Measurements from ENCODE around the gene ZNF324.

DNA sequence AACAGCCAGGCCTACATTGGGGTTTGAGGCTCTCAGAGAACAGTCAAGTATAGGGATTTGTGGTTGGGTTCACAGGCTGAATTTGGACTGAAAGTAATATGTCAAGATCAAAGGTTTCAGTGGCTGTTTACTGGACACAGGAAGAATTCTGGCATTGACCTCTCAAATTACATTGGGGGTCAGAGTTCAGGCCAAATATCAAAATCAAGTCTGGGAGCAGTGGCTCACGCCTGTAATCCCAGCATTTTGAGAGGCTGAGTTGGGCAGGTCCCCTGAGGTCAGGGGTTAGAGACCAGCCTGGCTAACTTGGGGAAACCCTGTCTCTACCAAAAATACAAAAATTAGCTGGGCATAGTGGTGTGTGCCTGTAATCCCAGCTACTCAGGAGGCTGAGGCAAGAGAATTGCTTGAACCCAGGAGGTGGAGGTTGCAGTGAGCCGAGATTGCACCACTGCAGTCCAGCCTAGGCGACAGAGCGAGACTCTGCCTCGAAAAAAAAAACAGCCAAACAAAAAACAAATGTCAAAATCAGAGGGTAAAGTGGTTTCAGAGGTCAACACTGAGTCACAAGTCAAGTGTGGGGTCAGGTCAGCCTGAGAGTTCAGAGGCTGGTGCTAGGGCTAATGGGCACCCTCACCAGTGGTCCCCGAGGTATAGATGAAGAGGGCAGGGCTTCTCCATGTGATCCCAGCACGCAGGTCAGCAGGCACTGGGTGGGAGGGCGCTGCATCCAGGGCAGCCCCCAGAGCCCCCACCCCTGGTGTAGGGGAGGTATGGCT is 43.4 kb downstream of the ZNF324 start:
- TF ChIP-seq EZH2phosphoT487 (IDR thresholded peaks at IDR 0.05; ENCODE audit: low read depth), result no peak
- TF ChIP-seq, protein P1, sequence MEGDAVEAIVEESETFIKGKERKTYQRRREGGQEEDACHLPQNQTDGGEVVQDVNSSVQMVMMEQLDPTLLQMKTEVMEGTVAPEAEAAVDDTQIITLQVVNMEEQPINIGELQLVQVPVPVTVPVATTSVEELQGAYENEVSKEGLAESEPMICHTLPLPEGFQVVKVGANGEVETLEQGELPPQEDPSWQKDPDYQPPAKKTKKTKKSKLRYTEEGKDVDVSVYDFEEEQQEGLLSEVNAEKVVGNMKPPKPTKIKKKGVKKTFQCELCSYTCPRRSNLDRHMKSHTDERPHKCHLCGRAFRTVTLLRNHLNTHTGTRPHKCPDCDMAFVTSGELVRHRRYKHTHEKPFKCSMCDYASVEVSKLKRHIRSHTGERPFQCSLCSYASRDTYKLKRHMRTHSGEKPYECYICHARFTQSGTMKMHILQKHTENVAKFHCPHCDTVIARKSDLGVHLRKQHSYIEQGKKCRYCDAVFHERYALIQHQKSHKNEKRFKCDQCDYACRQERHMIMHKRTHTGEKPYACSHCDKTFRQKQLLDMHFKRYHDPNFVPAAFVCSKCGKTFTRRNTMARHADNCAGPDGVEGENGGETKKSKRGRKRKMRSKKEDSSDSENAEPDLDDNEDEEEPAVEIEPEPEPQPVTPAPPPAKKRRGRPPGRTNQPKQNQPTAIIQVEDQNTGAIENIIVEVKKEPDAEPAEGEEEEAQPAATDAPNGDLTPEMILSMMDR (IDR thresholded peaks at IDR 0.05; ENCODE audit: low read depth, low read length), result no peak

Data from OCI-LY3 (cell line).